ENCODE data around the gene TPK1.

- TF ChIP-seq CTCF (IDR thresholded peaks at IDR 0.05) (no peak), POLR2AphosphoS5 (IDR thresholded peaks at IDR 0.05; ENCODE audit: insufficient read depth in 1 of 2, low read depth in 1 of 2) (no peak)
Observed at GRCh38 chr7:144568233-144568632, 267.6 kb downstream of the TPK1 start.

Data from vagina (tissue), 2 donors.